GM18498 (cell line): ENCODE data around the gene OR8J1.
"Not testable (repeated sequence)": the region's sequence is repeated elsewhere in the genome, so short reads cannot be mapped to it uniquely, and the experiment has no call there.

Experiments
- ATAC-seq: cut with Tn5 transposase; IDR thresholded peaks from one replicate; pipeline ENCODE4 v1.9.1; 2021; ENCODE audit warnings: mild to moderate bottlenecking, moderate library complexity; ENCODE audit not compliant: unreplicated experiment

OR8J1 gene

GRCh38 chr11:56353991-56354390 is at the start of gene OR8J1:
Gene OR8J1, plus strand, starts transcription at chr11:56354291. Its CDS starts 5,956 bp downstream, at chr11:56360247.
- ATAC-seq: no peak

GRCh38 chr11:56307836-56308235 is 46.3 kb upstream of the OR8J1 start:
- ATAC-seq: no peak

GRCh38 chr11:56314844-56315243 is 39.2 kb upstream of the OR8J1 start, which contains the start of gene OR8K3:
Gene OR8K3, plus strand, starts transcription at chr11:56315144. Its CDS starts 3,163 bp downstream, at chr11:56318307.
- no peak for ATAC-seq

- no peak for ATAC-seq
Observed at GRCh38 chr11:56331861-56332491, 22.1 kb upstream of the OR8J1 start.

- ATAC-seq: no peak
Observed at GRCh38 chr11:56333156-56333555, 20.9 kb upstream of the OR8J1 start.

GRCh38 chr11:56340289-56340688 is 13.8 kb upstream of the OR8J1 start:
- no peak for ATAC-seq

- no peak for ATAC-seq
Observed at GRCh38 chr11:56345739-56346138, 8.4 kb upstream of the OR8J1 start, which contains the start of gene OR8K1. Gene OR8K1, plus strand, starts transcription at chr11:56346039. Its CDS starts 0 bp downstream, at chr11:56346039.

GRCh38 chr11:56375324-56375723 is 21.2 kb downstream of the OR8J1 start, which contains the start of gene OR8U1:
Gene OR8U1, plus strand, starts transcription at chr11:56375624. Its CDS starts 0 bp downstream, at chr11:56375624.
- no peak for ATAC-seq

GRCh38 chr11:56380120-56380519 is 26.0 kb downstream of the OR8J1 start:
- no peak for ATAC-seq

- ATAC-seq: no peak
Observed at GRCh38 chr11:56394381-56394780, 40.3 kb downstream of the OR8J1 start.

GRCh38 chr11:56396047-56396446 is 42.0 kb downstream of the OR8J1 start:
- no peak for ATAC-seq

GRCh38 chr11:56401858-56402461 is 47.9 kb downstream of the OR8J1 start:
- not testable (repeated sequence) for ATAC-seq

GRCh38 chr11:56404393-56404792 is 50.3 kb downstream of the OR8J1 start:
- no peak for ATAC-seq

- no peak for ATAC-seq
Observed at GRCh38 chr11:56410801-56411200, 56.7 kb downstream of the OR8J1 start.
